Coronary artery (tissue), 2 donors: ENCODE results near the gene ZPBP2.
"Not testable (repeated sequence)": the region's sequence is repeated elsewhere in the genome, so short reads cannot be mapped to it uniquely, and the experiment has no call there.

ENCODE experiments used
- DNase-seq: peaks from one replicate; pipeline ENCODE4 v3.0.0-alpha.2; 2017; ENCODE audit warnings: low spot score
- H3K27ac ChIP-seq, 2 donors: fragments of 200-600 bp; sonication (generic); one replicate each; pipeline ENCODE4 v1.5.1; 2016 to 2019
- H3K4me3 ChIP-seq: fragments of 200-600 bp; sonication (generic); 2 replicates; pipeline ENCODE4 v1.5.1; 2016; ENCODE audit warnings: mild to moderate bottlenecking, moderate library complexity
- TF ChIP-seq, protein P1 (sequence below): fragments of 200-600 bp; sonication (generic); IDR thresholded peaks from one replicate; pipeline ENCODE4 v1.5.1; 2019; ENCODE audit warnings: antibody characterized with exemption

ZPBP2 gene

GRCh38 chr17:39867084-39867879 lies 720 bp upstream of the ZPBP2 start:
- no peak overlapping the region for H3K27ac ChIP-seq
- no peak for DNase-seq

GRCh38 chr17:39868554-39868942 lies 546 bp downstream of the ZPBP2 start:
- Histone ChIP-seq H3K4me3 (no peak overlapping the region), H3K27ac (no peak overlapping the region)
- no peak for DNase-seq
- TF ChIP-seq, protein P1, sequence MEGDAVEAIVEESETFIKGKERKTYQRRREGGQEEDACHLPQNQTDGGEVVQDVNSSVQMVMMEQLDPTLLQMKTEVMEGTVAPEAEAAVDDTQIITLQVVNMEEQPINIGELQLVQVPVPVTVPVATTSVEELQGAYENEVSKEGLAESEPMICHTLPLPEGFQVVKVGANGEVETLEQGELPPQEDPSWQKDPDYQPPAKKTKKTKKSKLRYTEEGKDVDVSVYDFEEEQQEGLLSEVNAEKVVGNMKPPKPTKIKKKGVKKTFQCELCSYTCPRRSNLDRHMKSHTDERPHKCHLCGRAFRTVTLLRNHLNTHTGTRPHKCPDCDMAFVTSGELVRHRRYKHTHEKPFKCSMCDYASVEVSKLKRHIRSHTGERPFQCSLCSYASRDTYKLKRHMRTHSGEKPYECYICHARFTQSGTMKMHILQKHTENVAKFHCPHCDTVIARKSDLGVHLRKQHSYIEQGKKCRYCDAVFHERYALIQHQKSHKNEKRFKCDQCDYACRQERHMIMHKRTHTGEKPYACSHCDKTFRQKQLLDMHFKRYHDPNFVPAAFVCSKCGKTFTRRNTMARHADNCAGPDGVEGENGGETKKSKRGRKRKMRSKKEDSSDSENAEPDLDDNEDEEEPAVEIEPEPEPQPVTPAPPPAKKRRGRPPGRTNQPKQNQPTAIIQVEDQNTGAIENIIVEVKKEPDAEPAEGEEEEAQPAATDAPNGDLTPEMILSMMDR, result no peak

More at GRCh38 chr17:39867084-39867879, 720 bp upstream of the ZPBP2 start:
- TF ChIP-seq, protein P1, result no peak
- no peak overlapping the region for H3K4me3 ChIP-seq

GRCh38 chr17:39870776-39871175 lies 2.8 kb downstream of the ZPBP2 start:
- DNase-seq, result no peak
- TF ChIP-seq, protein P1, result no peak
- no peak overlapping the region for H3K4me3 ChIP-seq
- H3K27ac ChIP-seq, result no peak overlapping the region

DNA sequence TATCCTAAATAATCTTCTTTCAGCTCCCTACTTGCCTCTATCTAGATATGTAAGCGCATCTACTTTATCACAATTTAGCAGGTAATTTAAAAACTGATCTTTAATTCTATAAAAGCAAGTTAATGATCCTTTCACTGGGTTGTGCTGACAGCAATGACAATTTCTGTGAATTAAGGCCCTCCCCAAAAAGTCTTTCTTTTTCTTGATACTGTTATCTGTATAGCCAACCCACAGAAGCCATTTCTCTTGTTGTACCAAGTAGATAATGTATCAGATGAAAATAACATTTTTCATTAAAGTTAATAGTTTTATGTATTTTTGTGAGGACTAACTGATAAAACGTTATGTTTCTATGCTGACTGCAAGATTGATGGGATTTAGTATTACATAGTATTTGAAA lies 3.8 kb downstream of the ZPBP2 start:
- Histone ChIP-seq H3K4me3 (no peak overlapping the region), H3K27ac (no peak overlapping the region)
- DNase-seq, result no peak
- TF ChIP-seq, protein P1, result no peak

- Histone ChIP-seq H3K4me3 (no peak overlapping the region), H3K27ac (no peak overlapping the region)
- TF ChIP-seq, protein P1, result no peak
- DNase-seq, result no peak
Measured at GRCh38 chr17:39872751-39873150, 4.7 kb downstream of the ZPBP2 start.

GRCh38 chr17:39886102-39886501 lies 18.1 kb downstream of the ZPBP2 start:
- H3K27ac ChIP-seq, DNase-seq, H3K4me3 ChIP-seq: not testable (repeated sequence)

- TF ChIP-seq, protein P1, result no peak
- Histone ChIP-seq H3K27ac (no peak overlapping the region), H3K4me3 (no peak overlapping the region)
- DNase-seq, result no peak
Measured at GRCh38 chr17:39887078-39887477, 19.1 kb downstream of the ZPBP2 start.
